A673 (cell line): Measurements from ENCODE around the gene POLDIP3. TPM values are rescaled to one million over a fixed set of nuclear protein-coding genes. Genes with fewer than 3 reads are reported as not detected.
"Not testable (repeated sequence)": the region's sequence is repeated elsewhere in the genome, so short reads cannot be mapped to it uniquely, and the experiment has no call there.

Experiments used
- BruUV-seq: library from RNA; stranded (reverse); fragments of 400-500 nt; replicated peaks from 2 replicates; lab custom pipeline; 2021; lab: Mats Ljungman, UMichigan
- CTCF ChIA-PET: fragments of 300-600 bp; sonication (Branson Sonifier 250); formaldehyde crosslinking; loops from one replicate; lab custom pipeline; 2022; ENCODE audit warnings: antibody characterized with exemption; lab: Charles Lee
- POLR2A ChIA-PET: fragments of 300-600 bp; sonication (Branson Sonifier 250); formaldehyde crosslinking; loops from one replicate; lab custom pipeline; 2022; ENCODE audit warnings: antibody characterized with exemption; ENCODE audit not compliant: low non-redundant PET; lab: Charles Lee
- DNase-seq: peaks from one replicate; pipeline ENCODE4 v3.0.0-alpha.2; 2015; ENCODE audit warnings: low spot score
- H3K27ac ChIP-seq: fragments of 200-600 bp; sonication (generic); 2 replicates; pipeline ENCODE4 v1.5.1; 2016; ENCODE audit warnings: mixed run types, low read depth, mild to moderate bottlenecking, mixed read lengths, antibody characterized with exemption, low read length; ENCODE audit not compliant: poor library complexity, severe bottlenecking
- H3K27me3 ChIP-seq: fragments of 200-600 bp; sonication (generic); replicated peaks from 2 replicates; pipeline ENCODE4 v1.6.1; 2017; ENCODE audit warnings: mixed run types, low read depth, mild to moderate bottlenecking, mixed read lengths, antibody characterized with exemption, low read length; ENCODE audit not compliant: insufficient read depth, poor library complexity
- H3K36me3 ChIP-seq: fragments of 200-600 bp; sonication (generic); 2 replicates; pipeline ENCODE4 v1.6.1; 2016; ENCODE audit warnings: mixed run types, mild to moderate bottlenecking, mixed read lengths, antibody characterized with exemption, low read length; ENCODE audit not compliant: insufficient read depth, poor library complexity, severe bottlenecking
- H3K4me1 ChIP-seq: fragments of 200-600 bp; sonication (generic); 2 replicates; pipeline ENCODE4 v1.6.1; 2017; ENCODE audit warnings: mixed run types, mild to moderate bottlenecking, mixed read lengths, antibody characterized with exemption, low read length; ENCODE audit not compliant: insufficient read depth, poor library complexity, severe bottlenecking
- H3K4me3 ChIP-seq: fragments of 200-600 bp; sonication (generic); 2 replicates; pipeline ENCODE4 v1.5.1; 2016; ENCODE audit warnings: low read depth, mixed run types, mild to moderate bottlenecking, mixed read lengths, low read length; ENCODE audit not compliant: poor library complexity, severe bottlenecking
- H3K9me3 ChIP-seq: fragments of 200-600 bp; sonication (generic); 2 replicates; pipeline ENCODE4 v1.6.1; 2016; ENCODE audit warnings: mixed run types, low read depth, mild to moderate bottlenecking, mixed read lengths, antibody characterized with exemption, low read length; ENCODE audit not compliant: poor library complexity, severe bottlenecking
- CTCF ChIP-seq: fragments of 300-800, 200-600 bp; sonication (generic); conservative IDR thresholded peaks from 2 replicates; pipeline ENCODE4 v1.5.1; 2017; ENCODE audit warnings: low read depth, mild to moderate bottlenecking, antibody characterized with exemption, low read length, moderate library complexity, mixed read lengths
- EZH2 ChIP-seq: fragments of 200-600 bp; sonication (generic); IDR thresholded peaks from 2 replicates; pipeline ENCODE4 v1.6.1; 2017; ENCODE audit warnings: borderline replicate concordance, low read depth, mild to moderate bottlenecking, mixed read lengths, antibody characterized with exemption, low read length; ENCODE audit not compliant: poor library complexity, severe bottlenecking
- intact Hi-C: fragments of 100-400 bp; cut with micrococcal nuclease; formaldehyde crosslinking; loops from one replicate; pipeline ENCODE4 v1.10.0; 2022; ENCODE audit not compliant: unreplicated experiment
- total RNA-seq: library from RNA; stranded (reverse); gene quantifications from 2 replicates; pipeline ENCODE4 v1.2.3, GENCODE V29; 2021

POLDIP3 gene
- total RNA-seq, 1 experiment from 2014 or later = 134 TPM

- Histone ChIP-seq H3K4me1 (no peaks in the 10 kb centered on the region), H3K9me3 (no peaks in the 10 kb centered on the region), H3K27me3 (no peaks in the 10 kb centered on the region), H3K36me3 (no peaks in the 10 kb centered on the region), H3K27ac (no peak overlapping the region), H3K4me3 (no peak overlapping the region)
- CTCF ChIA-PET = no interaction called here
- no peak for DNase-seq
- intact Hi-C loops = no loop called here
- TF ChIP-seq EZH2 = no peak
- no peak for TF ChIP-seq CTCF
- POLR2A ChIA-PET = no interaction called here
- BruUV-seq = no TSS peak
These were observed 67.1 kb downstream of the POLDIP3 start for GRCh38 chr22:42547562-42547961.

GRCh38 chr22:42544686-42545085, 70.0 kb downstream of the POLDIP3 start:
- CTCF ChIA-PET = no interaction called here
- intact Hi-C loops = no loop called here

DNA sequence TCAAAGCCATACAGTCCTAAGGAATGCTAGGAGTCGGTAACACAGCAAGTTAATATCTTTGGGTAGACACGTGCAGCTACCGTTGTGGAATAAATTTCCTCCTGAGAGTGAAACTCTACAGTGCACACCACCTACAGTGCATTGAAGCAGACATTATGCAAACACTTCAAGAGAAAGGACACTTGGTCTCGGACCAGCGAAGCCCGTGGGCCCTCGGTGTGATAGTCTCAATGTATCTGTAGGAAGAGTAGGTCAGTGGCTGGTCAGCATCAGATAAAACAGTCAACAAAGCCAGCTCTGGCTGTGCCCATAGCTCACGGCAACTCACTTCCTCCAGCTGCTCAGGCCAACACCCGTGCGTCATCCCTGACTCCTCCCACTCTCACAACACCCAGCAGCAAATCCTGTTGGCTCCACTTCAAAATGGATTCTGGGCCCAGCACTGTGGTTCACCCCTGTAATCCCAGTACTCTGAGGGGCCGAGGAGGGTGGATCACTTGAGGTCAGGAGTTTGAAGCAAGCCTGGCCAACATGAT, 75.4 kb downstream of the POLDIP3 start:
- H3K27me3 ChIP-seq, H3K4me1 ChIP-seq, H3K27ac ChIP-seq, DNase-seq, intact Hi-C loops, POLR2A ChIA-PET, CTCF ChIA-PET, BruUV-seq, H3K4me3 ChIP-seq, H3K9me3 ChIP-seq, H3K36me3 ChIP-seq: not testable (repeated sequence)

More at GRCh38 chr22:42544686-42545085, 70.0 kb downstream of the POLDIP3 start:
- no peaks in the 10 kb centered on the region for H3K9me3 ChIP-seq
- TF ChIP-seq CTCF = no peak
- TF ChIP-seq EZH2 = no peak
- H3K27me3 ChIP-seq = no peaks in the 10 kb centered on the region
- H3K27ac ChIP-seq = no peak overlapping the region
- no peak for DNase-seq
- no TSS peak for BruUV-seq
- no peaks in the 10 kb centered on the region for H3K36me3 ChIP-seq
- POLR2A ChIA-PET = interaction anchor here (0.5 kb wide), 1 partner anchor 8 kb away, joined by 6 read pairs; no protein-coding TSS in a partner anchor
- no peak overlapping the region for H3K4me3 ChIP-seq
- H3K4me1 ChIP-seq = no peaks in the 10 kb centered on the region

DNA sequence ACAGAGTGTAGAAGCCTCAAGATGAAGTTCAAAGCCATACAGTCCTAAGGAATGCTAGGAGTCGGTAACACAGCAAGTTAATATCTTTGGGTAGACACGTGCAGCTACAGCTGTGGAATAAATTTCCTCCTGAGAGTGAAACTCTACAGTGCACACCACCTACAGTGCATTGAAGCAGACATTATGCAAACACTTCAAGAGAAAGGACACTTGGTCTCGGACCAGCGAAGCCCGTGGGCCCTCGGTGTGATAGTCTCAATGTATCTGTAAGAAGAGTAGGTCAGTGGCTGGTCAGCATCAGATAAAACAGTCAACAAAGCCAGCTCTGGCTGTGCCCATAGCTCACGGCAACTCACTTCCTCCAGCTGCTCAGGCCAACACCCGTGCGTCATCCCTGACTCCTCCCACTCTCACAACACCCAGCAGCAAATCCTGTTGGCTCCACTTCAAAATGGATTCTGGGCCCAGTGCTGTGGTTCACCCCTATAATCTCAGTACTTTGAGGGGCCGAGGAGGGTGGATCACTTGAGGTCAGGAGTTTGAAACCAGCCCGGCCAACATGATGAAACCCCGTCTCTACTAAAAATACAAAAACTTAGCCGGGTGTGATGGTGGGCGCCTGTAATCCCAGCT, 77.4 kb downstream of the POLDIP3 start:
- POLR2A ChIA-PET, CTCF ChIA-PET, H3K4me1 ChIP-seq, H3K36me3 ChIP-seq, H3K9me3 ChIP-seq, DNase-seq, H3K27me3 ChIP-seq, BruUV-seq, H3K4me3 ChIP-seq, H3K27ac ChIP-seq, intact Hi-C loops: not testable (repeated sequence)

- CTCF ChIA-PET, POLR2A ChIA-PET, intact Hi-C loops: not testable (repeated sequence)
These were observed 78.0 kb downstream of the POLDIP3 start for GRCh38 chr22:42536634-42537033.

More at GRCh38 chr22:42536634-42537033, 78.0 kb downstream of the POLDIP3 start:
- not testable (repeated sequence) for H3K9me3 ChIP-seq, H3K4me3 ChIP-seq, BruUV-seq, H3K27me3 ChIP-seq, H3K27ac ChIP-seq, DNase-seq, H3K4me1 ChIP-seq, H3K36me3 ChIP-seq
